Astrocyte of the hippocampus (primary cell): Measurements from ENCODE around the gene CES3.
"Not testable (repeated sequence)": the region's sequence is repeated elsewhere in the genome, so short reads cannot be mapped to it uniquely, and the experiment has no call there.

Experiments used
- DNase-seq: peaks from one replicate; pipeline ENCODE4 v3.0.0; 2011; ENCODE audit warnings: low read depth, low spot score

The CES3 gene

DNA sequence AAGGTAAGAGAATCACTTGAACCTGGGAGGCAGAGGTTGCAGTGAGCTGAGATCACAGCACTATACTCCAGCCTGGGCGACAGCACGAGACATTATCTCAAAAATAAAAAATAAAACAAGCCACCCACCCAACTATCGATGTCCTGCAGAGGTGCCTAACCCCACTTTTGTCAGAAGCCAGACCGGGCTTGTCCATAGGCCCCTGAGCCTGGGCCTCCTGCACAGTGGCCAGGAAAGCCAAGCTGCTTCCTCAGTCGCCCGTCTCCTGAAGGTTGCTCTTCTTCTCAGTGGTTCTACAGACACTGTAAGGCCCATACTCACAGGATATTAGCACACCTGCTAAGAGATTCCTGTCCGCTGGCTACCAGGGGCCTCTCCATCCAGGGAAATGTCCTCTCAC is 14.5 kb upstream of the CES3 start:
- DNase-seq = no peak

GRCh38 chr16:66946974-66947301 is 14.1 kb upstream of the CES3 start:
- DNase-seq = no peak

- DNase-seq = peak; percentile 88
These were observed 13.6 kb upstream of the CES3 start for GRCh38 chr16:66947302-66948065.

DNA sequence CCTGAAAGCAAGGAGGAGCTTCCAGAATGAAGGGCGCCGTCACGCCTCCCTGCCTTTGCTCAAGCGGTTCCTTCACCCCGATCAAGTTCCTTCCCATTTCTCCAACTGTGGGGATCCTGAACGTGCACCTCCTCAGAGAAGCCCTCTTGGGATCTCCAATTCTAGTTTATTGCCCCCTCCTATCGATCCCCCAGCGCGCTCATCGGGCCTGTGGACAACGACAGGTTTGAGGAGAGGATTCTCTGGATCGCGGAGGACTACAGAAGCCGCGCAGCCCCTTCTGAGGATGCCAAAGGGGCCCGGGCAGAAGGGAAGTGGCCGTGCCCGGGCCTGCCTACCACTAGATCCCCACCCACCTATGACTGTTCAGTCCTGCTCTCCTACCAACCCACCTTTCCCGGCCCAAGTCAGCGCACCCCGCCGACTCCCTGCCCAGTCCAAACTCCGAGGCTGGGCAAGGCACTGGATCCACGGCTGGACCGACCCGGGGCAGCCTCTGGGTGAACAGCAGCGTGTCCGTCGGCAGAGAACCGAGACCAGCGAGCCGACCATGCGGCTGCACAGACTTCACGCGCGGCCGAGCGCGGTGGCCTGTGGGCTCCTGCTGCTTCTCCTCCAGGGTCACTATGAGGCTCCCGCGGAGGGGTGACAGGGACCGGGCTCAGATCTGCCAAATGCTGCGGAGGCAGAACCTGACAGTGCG is 12.8 kb upstream of the CES3 start:
- peak; percentile 41 for DNase-seq

DNA sequence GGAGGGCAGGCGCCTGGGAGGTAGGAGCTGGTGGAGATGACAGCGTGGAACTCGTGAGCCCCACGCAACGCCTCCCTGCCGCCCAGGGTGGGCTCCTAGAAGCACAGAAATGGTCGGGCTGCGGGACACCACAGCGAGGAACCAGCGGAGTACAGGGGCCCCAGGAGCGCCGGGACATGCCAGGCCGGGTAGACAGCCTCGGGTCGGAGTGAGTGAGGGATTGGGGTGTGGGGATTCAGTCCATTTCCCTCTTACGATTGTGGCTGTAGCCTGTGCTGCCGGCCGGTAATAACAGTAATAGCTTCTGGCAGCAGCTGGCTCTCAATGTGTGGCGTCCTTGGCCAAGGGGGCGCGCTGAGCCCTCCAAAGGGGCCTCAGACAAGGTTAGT is 12.2 kb upstream of the CES3 start:
- no peak for DNase-seq

GRCh38 chr16:66949472-66949871 is 11.6 kb upstream of the CES3 start:
- DNase-seq = no peak

DNA sequence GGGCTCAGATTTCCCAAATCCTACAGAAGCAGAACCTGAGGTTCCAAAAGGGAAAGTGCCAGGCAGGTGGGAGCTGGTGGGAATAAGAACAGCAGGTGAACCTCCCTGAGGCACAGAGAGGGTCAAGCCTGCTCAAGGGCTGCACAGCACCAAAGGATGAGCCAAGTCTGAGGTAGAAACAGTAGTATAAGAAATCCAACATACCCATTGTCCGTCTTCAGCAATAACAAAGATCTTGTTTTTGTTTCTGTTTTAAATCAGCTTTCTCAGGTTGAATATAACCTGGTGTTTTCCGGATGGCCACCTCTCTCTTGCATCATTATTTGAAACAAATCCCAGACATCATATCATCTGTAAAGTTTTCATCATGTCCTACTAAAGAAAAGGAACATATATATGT is 10.6 kb upstream of the CES3 start:
- no peak for DNase-seq

DNA sequence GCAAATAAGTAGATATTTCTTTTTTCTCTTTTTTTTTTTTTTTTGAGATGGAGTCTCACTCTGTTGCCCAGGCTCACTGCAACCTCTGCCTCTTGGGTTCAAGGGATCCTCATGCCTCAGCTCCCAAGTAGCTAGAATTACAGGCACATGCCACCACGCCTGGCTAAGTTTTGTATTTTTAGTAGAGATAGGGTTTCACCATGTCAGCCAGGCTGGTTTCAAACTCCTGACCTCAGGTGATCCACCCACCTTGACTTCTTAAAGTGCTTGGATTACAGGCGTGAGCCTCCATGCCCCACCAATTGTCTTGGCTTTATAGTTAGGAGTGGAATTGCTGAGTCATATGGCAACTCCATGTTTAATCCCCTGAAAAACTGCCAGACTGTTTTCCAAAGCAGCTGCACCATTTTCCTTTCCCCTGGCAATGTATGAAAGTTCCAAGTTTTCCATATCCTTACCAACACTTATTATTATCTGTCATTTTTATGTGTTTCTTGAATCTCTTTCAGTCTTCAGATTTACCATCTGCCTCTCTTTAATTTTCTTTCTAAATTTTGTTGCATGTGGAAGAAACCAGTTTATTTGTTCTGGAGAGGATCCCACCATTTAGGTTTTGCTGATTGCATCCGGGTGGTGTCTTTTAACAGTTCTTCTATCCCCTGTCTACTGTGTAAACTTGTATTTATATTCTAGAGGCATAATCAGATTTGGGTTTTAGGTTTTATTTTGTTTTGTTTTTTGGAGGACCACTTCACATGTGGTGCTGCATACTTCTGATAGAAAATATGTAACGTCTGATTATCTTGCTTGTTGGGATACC is 9.9 kb upstream of the CES3 start:
- no peak for DNase-seq

GRCh38 chr16:66952430-66953110 is 8.5 kb upstream of the CES3 start:
- no peak for DNase-seq

DNA sequence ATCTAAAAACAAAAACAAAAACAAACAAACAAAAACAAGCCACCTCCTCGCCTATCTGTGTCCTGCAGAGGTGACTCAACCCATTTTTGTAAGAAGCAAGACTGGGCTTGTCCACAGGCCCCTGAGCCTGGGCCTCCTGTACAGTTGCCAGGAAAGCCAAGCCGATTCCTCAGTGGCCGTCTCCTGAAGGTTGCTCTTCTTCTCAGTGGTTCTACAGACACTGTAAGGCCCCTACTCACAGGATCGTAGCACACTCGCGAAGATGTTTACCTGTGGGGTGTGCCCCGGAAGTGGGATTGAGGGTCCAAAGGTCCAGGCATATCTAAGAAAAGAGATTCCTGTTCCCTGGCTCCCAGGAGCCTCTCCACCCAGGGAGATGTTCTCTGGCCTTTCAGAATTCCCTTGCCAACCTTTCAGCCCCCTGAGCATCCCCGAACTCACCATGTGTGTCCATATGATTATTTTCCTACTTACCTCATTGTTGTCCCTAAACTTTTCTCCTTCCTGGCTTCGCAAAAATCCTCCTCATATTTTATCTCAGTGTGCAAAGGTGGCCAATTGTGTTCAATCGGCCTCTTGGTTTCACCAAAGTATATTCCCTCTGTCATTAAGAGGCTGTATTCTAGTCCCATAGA is 7.5 kb upstream of the CES3 start:
- DNase-seq = no peak

GRCh38 chr16:66954097-66954659 is 6.9 kb upstream of the CES3 start:
- DNase-seq = peak; percentile 86

GRCh38 chr16:66955363-66956153 is 5.5 kb upstream of the CES3 start:
- not testable (repeated sequence) for DNase-seq

GRCh38 chr16:66956154-66956457 is 5.0 kb upstream of the CES3 start:
- DNase-seq = not testable (repeated sequence)

- no peak for DNase-seq
These were observed 2.0 kb upstream of the CES3 start for GRCh38 chr16:66958857-66959703.

DNA sequence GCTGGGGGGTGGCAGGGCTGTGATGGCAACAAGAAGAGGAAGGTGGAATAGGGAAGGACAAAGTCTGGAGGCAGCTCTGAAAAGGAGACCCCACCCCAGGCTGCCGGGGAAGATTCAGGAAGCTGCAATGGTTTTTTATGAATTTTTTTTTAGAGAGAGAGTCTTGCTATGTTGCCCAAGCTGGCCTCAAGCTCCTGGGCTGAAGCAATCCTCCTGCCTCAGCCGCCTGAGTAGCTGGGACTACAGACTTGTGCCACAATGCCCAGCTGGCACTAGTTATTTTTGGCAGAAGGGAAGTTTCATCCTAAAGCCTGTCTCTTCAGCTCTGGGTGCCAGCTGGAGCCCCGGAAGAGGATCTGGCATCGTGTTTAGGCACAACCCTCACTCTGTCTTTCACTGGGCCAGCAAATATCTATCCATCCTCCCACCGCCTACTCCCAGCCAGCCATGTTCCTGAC is 1.3 kb upstream of the CES3 start:
- DNase-seq = no peak

DNA sequence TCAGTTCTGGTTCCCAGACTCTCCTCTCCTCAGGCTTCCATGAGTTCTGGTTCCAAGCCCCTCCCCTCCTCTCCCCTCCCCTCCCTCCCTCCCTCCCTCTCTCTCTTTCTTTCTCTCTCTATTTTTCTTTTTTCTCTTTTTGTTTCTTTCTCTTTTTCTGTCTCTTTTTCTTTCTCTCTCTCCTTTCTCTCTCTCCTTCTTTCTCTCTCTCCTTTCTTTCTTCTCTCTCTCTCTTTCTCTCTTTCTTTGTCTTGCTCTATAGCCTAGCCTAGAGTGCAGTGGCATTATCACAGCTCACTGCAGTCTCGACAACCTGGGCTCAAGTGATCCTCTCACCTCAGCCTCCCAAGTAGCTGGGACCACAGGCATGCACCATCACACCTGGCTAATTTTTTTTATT is 796 bp upstream of the CES3 start:
- no peak for DNase-seq

GRCh38 chr16:66961914-66962313 is 848 bp downstream of the CES3 start:
- peak; percentile 21 for DNase-seq

- no peak for DNase-seq
These were observed 3.0 kb downstream of the CES3 start for GRCh38 chr16:66964049-66964448.

GRCh38 chr16:66968847-66969246 is 7.8 kb downstream of the CES3 start:
- no peak for DNase-seq
